Cardiac muscle cell (in vitro differentiated cells and primary cell): Measurements from ENCODE around the gene SERPINB1. TPM values are rescaled to one million over a fixed set of nuclear protein-coding genes. Genes with fewer than 3 reads are reported as not detected.

Source experiments
- DNase-seq, 2 donors: peaks; one replicate each; pipeline versions ENCODE4 v3.0.0 to v3.0.0-alpha.2; 2010 to 2017; ENCODE audit warnings: low read depth in 1 of 2, low spot score in 1 of 2
- H3K27ac ChIP-seq: fragments of 200-600 bp; sonication (generic); 2 replicates; pipeline ENCODE4 v1.5.1; 2016
- H3K27me3 ChIP-seq: fragments of 200-600 bp; sonication (generic); 2 replicates; pipeline ENCODE4 v1.6.0; 2016; ENCODE audit warnings: control low read depth
- H3K36me3 ChIP-seq: fragments of 200-600 bp; sonication (generic); 2 replicates; pipeline ENCODE4 v1.5.1; 2016; ENCODE audit warnings: control low read depth
- H3K4me1 ChIP-seq: fragments of 200-600 bp; sonication (generic); 2 replicates; pipeline ENCODE4 v1.8.1; 2017; ENCODE audit warnings: low read depth, mild to moderate bottlenecking, mixed run types
- H3K4me3 ChIP-seq: fragments of 200-600 bp; sonication (generic); 2 replicates; pipeline ENCODE4 v1.5.1; 2016; ENCODE audit warnings: mild to moderate bottlenecking
- H3K9me3 ChIP-seq: fragments of 200-600 bp; sonication (generic); 2 replicates; pipeline ENCODE4 v1.5.1; 2017; ENCODE audit warnings: low read depth, mild to moderate bottlenecking, control low read depth
- polyA plus RNA-seq: library from polyadenylated mRNA; unstranded; fragments of >200 nt; fragmentation: Nextera tagmentation; extraction: Ambion mirVana; gene quantifications from 2 replicates; pipeline ENCODE4 v1.2.1, GENCODE V29; 2016
- total RNA-seq: library from RNA; depleted of rRNA; stranded (reverse); fragments of >200 nt; gene quantifications from 2 replicates; pipeline ENCODE4 v1.2.3, GENCODE V29; 2016
- TF ChIP-seq, protein P1 (sequence below): IDR thresholded peaks from 2 replicates; pipeline ENCODE4 v1.5.1; 2012; ENCODE audit warnings: low read depth, mild to moderate bottlenecking, low read length

Gene SERPINB1
- total and polyA plus RNA-seq, 2 experiments from 2014 or later, result 3.2 to 6.5 TPM

GRCh38 chr6:2875359-2876191, 33.9 kb upstream of the SERPINB1 start:
- H3K27me3 ChIP-seq, result peaks cover 22% of the 10 kb centered on the region
- peak in 1 of 2 donors; percentile 46 for DNase-seq
- no peaks in the 10 kb centered on the region for H3K36me3 ChIP-seq
- H3K9me3 ChIP-seq, result no peaks in the 10 kb centered on the region
- TF ChIP-seq, protein P1, sequence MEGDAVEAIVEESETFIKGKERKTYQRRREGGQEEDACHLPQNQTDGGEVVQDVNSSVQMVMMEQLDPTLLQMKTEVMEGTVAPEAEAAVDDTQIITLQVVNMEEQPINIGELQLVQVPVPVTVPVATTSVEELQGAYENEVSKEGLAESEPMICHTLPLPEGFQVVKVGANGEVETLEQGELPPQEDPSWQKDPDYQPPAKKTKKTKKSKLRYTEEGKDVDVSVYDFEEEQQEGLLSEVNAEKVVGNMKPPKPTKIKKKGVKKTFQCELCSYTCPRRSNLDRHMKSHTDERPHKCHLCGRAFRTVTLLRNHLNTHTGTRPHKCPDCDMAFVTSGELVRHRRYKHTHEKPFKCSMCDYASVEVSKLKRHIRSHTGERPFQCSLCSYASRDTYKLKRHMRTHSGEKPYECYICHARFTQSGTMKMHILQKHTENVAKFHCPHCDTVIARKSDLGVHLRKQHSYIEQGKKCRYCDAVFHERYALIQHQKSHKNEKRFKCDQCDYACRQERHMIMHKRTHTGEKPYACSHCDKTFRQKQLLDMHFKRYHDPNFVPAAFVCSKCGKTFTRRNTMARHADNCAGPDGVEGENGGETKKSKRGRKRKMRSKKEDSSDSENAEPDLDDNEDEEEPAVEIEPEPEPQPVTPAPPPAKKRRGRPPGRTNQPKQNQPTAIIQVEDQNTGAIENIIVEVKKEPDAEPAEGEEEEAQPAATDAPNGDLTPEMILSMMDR, result no peak
- no peak overlapping the region for H3K27ac ChIP-seq
- no peaks in the 10 kb centered on the region for H3K4me1 ChIP-seq
- peak overlapping the region; percentile 27 for H3K4me3 ChIP-seq

DNA sequence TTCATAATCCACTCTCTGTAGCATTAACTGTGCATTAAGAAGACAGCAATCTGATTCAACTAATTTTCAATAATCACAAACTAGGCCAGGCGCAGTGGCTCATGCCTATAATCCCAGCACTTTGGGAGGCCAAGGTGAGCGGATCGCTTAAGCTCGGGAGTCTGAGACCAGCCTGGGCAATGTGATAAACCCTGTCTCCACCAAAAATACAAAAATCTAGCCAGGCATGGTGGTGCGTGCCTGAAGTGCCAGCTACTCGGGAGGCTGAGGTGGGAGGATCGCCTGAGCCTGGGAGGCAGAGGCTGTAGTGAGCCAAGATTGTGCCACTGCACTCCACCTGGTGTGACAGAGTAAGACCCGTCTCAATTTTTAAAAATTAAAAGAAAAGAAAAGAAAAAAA, 32.0 kb upstream of the SERPINB1 start:
- H3K27ac ChIP-seq, result no peak overlapping the region
- no peaks in the 10 kb centered on the region for H3K36me3 ChIP-seq
- no peak overlapping the region for H3K4me3 ChIP-seq
- no peak for DNase-seq
- H3K27me3 ChIP-seq, result peaks cover 22% of the 10 kb centered on the region
- H3K9me3 ChIP-seq, result no peaks in the 10 kb centered on the region
- TF ChIP-seq, protein P1, result no peak
- H3K4me1 ChIP-seq, result no peaks in the 10 kb centered on the region

GRCh38 chr6:2872423-2873358, 31.0 kb upstream of the SERPINB1 start:
- Histone ChIP-seq H3K4me1 (no peaks in the 10 kb centered on the region), H3K9me3 (no peaks in the 10 kb centered on the region), H3K27me3 (peaks cover 22% of the 10 kb centered on the region), H3K4me3 (no peak overlapping the region), H3K27ac (no peak overlapping the region), H3K36me3 (no peaks in the 10 kb centered on the region)
- peak in 1 of 2 donors; percentile 62 for DNase-seq
- TF ChIP-seq, protein P1, result no peak

- H3K4me1 ChIP-seq, result no peaks in the 10 kb centered on the region
- no peaks in the 10 kb centered on the region for H3K36me3 ChIP-seq
- H3K4me3 ChIP-seq, result no peak overlapping the region
- DNase-seq, result no peak
- H3K27ac ChIP-seq, result no peak overlapping the region
- peaks cover 22% of the 10 kb centered on the region for H3K27me3 ChIP-seq
- no peaks in the 10 kb centered on the region for H3K9me3 ChIP-seq
- TF ChIP-seq, protein P1, result no peak
Observed at GRCh38 chr6:2871953-2872352, 30.3 kb upstream of the SERPINB1 start.

- Histone ChIP-seq H3K9me3 (no peaks in the 10 kb centered on the region), H3K27ac (no peak overlapping the region), H3K4me1 (no peaks in the 10 kb centered on the region), H3K36me3 (no peaks in the 10 kb centered on the region), H3K4me3 (no peak overlapping the region), H3K27me3 (peaks cover 24% of the 10 kb centered on the region)
- TF ChIP-seq, protein P1, result no peak
- DNase-seq, result no peak
Observed at GRCh38 chr6:2871102-2871501, 29.4 kb upstream of the SERPINB1 start.
